ENCODE results near the gene SUN3. TPM values are rescaled to one million over a fixed set of nuclear protein-coding genes. Genes with fewer than 3 reads are reported as not detected.

Gene SUN3
- polyA plus RNA-seq, 1 donor from 2014 or later = not detected

- Histone ChIP-seq H3K27ac (ENCODE audit: low read length) (no peak overlapping the region), H3K9ac (ENCODE audit: low read length) (no peak overlapping the region), H3F3A (ENCODE audit: insufficient read depth, low read length, poor library complexity, severe bottlenecking) (no peaks in the 10 kb centered on the region), H3K4me3 (ENCODE audit: low read length) (no peak overlapping the region), H2AFZ (ENCODE audit: low read depth, low read length) (no peak overlapping the region), H3K4me2 (ENCODE audit: low read length) (no peak overlapping the region), H3K27me3 (ENCODE audit: insufficient read depth, low read depth, low read length) (no peaks in the 10 kb centered on the region), H3K36me3 (ENCODE audit: insufficient read depth, low read length) (no peaks in the 10 kb centered on the region), H3K9me2 (ENCODE audit: insufficient read depth, low read length) (no peaks in the 10 kb centered on the region), H3K79me2 (replicated peaks; ENCODE audit: insufficient read depth, low read length) (no peaks in the 10 kb centered on the region), H4K20me1 (ENCODE audit: insufficient read depth) (no peaks in the 10 kb centered on the region), H3K9me3 (ENCODE audit: low read length) (no peaks in the 10 kb centered on the region)
- TF ChIP-seq RAD21 (conservative IDR thresholded peaks at IDR 0.05) (no peak), EP300 (conservative IDR thresholded peaks at IDR 0.05; ENCODE audit: poor library complexity, severe bottlenecking) (no peak), CTCF (IDR thresholded peaks at IDR 0.05; ENCODE audit: poor library complexity, severe bottlenecking) (no peak), EZH2 (IDR thresholded peaks at IDR 0.05; ENCODE audit: borderline replicate concordance, insufficient read depth, low read length, poor library complexity, severe bottlenecking) (no peak), MXI1 (conservative IDR thresholded peaks at IDR 0.05; ENCODE audit: poor library complexity, severe bottlenecking) (no peak), POLR2AphosphoS5 (IDR thresholded peaks at IDR 0.05) (no peak), REST (IDR thresholded peaks at IDR 0.05; ENCODE audit: borderline replicate concordance) (no peak), TAF1 (IDR thresholded peaks at IDR 0.05; ENCODE audit: low read depth) (no peak), SMC3 (conservative IDR thresholded peaks at IDR 0.05; ENCODE audit: poor library complexity) (no peak)
Observed at GRCh38 chr7:48046458-48046857, 17.6 kb upstream of the SUN3 start.

GRCh38 chr7:48045195-48045765, 16.4 kb upstream of the SUN3 start:
- Histone ChIP-seq H3K4me2 (ENCODE audit: low read length) (no peak overlapping the region), H3K9me2 (ENCODE audit: insufficient read depth, low read length) (no peaks in the 10 kb centered on the region), H4K20me1 (ENCODE audit: insufficient read depth) (no peaks in the 10 kb centered on the region), H3F3A (ENCODE audit: insufficient read depth, low read length, poor library complexity, severe bottlenecking) (no peaks in the 10 kb centered on the region), H3K79me2 (replicated peaks; ENCODE audit: insufficient read depth, low read length) (no peaks in the 10 kb centered on the region), H2AFZ (ENCODE audit: low read depth, low read length) (no peak overlapping the region), H3K27ac (ENCODE audit: low read length) (no peak overlapping the region), H3K36me3 (ENCODE audit: insufficient read depth, low read length) (no peaks in the 10 kb centered on the region), H3K9me3 (ENCODE audit: low read length) (no peaks in the 10 kb centered on the region), H3K27me3 (ENCODE audit: insufficient read depth, low read depth, low read length) (no peaks in the 10 kb centered on the region), H3K4me3 (ENCODE audit: low read length) (no peak overlapping the region), H3K9ac (ENCODE audit: low read length) (no peak overlapping the region)
- no peak for TF ChIP-seq TAF1 (IDR thresholded peaks at IDR 0.05; ENCODE audit: low read depth)
- no peak for TF ChIP-seq MXI1 (conservative IDR thresholded peaks at IDR 0.05; ENCODE audit: poor library complexity, severe bottlenecking)
- no peak for TF ChIP-seq POLR2AphosphoS5 (IDR thresholded peaks at IDR 0.05)
- no peak for TF ChIP-seq CTCF (IDR thresholded peaks at IDR 0.05; ENCODE audit: poor library complexity, severe bottlenecking)
- no peak for TF ChIP-seq EZH2 (IDR thresholded peaks at IDR 0.05; ENCODE audit: borderline replicate concordance, insufficient read depth, low read length, poor library complexity, severe bottlenecking)
- no peak for TF ChIP-seq REST (IDR thresholded peaks at IDR 0.05; ENCODE audit: borderline replicate concordance)
- TF ChIP-seq RAD21 (conservative IDR thresholded peaks at IDR 0.05) = no peak
- no peak for TF ChIP-seq SMC3 (conservative IDR thresholded peaks at IDR 0.05; ENCODE audit: poor library complexity)
- no peak for TF ChIP-seq EP300 (conservative IDR thresholded peaks at IDR 0.05; ENCODE audit: poor library complexity, severe bottlenecking)
